MM.1S (cell line): ENCODE data around the gene EFNA4.

Experiments used
- DNase-seq: peaks from one replicate; pipeline ENCODE4 v3.0.0-alpha.2; 2015
- H2AFZ ChIP-seq: fragments of 300-600 bp; sonication (generic); 2 replicates; pipeline ENCODE4 v1.6.0; 2016; ENCODE audit warnings: antibody characterized with exemption, low read length
- H3F3A ChIP-seq: fragments of 300-600 bp; sonication (generic); 2 replicates; pipeline ENCODE4 v1.6.1; 2016; ENCODE audit warnings: mild to moderate bottlenecking, antibody characterized with exemption, low read length, moderate library complexity, mixed read lengths; ENCODE audit not compliant: insufficient read depth
- H3K27ac ChIP-seq: fragments of 300-600 bp; sonication (generic); 2 replicates; pipeline ENCODE4 v1.5.1; 2016; ENCODE audit warnings: mild to moderate bottlenecking, low read length
- H3K27me3 ChIP-seq: fragments of 300-600 bp; sonication (generic); replicated peaks from 2 replicates; pipeline ENCODE4 v1.6.0; 2016; ENCODE audit warnings: low read length; ENCODE audit not compliant: insufficient read depth
- H3K36me3 ChIP-seq: fragments of 300-600 bp; sonication (generic); replicated peaks from 2 replicates; pipeline ENCODE4 v1.6.1; 2016; ENCODE audit warnings: mild to moderate bottlenecking, low read length, mixed read lengths; ENCODE audit not compliant: insufficient read depth
- H3K4me1 ChIP-seq: fragments of 300-600 bp; sonication (generic); 2 replicates; pipeline ENCODE4 v1.6.1; 2016; ENCODE audit warnings: low read length, mixed read lengths
- H3K4me2 ChIP-seq: fragments of 300-600 bp; sonication (generic); 2 replicates; pipeline ENCODE4 v1.6.0; 2016; ENCODE audit warnings: low read depth, low read length
- H3K4me3 ChIP-seq: fragments of 300-600 bp; sonication (generic); 2 replicates; pipeline ENCODE4 v1.5.1; 2016; ENCODE audit warnings: low read length, mixed read lengths
- H3K79me2 ChIP-seq: fragments of 300-600 bp; sonication (generic); 2 replicates; pipeline ENCODE4 v1.6.1; 2016; ENCODE audit warnings: mixed run types, low read length, mixed read lengths
- H3K9ac ChIP-seq: fragments of 300-600 bp; sonication (generic); 2 replicates; pipeline ENCODE4 v1.6.1; 2016; ENCODE audit warnings: low read length, mixed read lengths
- H3K9me2 ChIP-seq: fragments of 300-600 bp; sonication (generic); replicated peaks from 2 replicates; pipeline ENCODE4 v1.6.1; 2016; ENCODE audit warnings: mild to moderate bottlenecking, low read length, mixed read lengths; ENCODE audit not compliant: insufficient read depth
- H3K9me3 ChIP-seq: fragments of 300-600 bp; sonication (generic); replicated peaks from 2 replicates; pipeline ENCODE4 v1.6.1; 2016; ENCODE audit warnings: mild to moderate bottlenecking, low read length, mixed read lengths; ENCODE audit not compliant: insufficient read depth
- H4K20me1 ChIP-seq: fragments of 300-600 bp; sonication (generic); 2 replicates; pipeline ENCODE4 v1.6.1; 2016; ENCODE audit warnings: mild to moderate bottlenecking, low read length, moderate library complexity, mixed read lengths; ENCODE audit not compliant: insufficient read depth
- EZH2 ChIP-seq: fragments of 300-600 bp; sonication (generic); optimal IDR thresholded peaks from 2 replicates; pipeline ENCODE3; 2017; ENCODE audit warnings: low read depth, mild to moderate bottlenecking, antibody characterized with exemption, low read length, mixed read lengths
- EZH2phosphoT487 ChIP-seq: fragments of 300-600 bp; sonication (generic); IDR thresholded peaks from 2 replicates; pipeline ENCODE4 v1.6.1; 2018; ENCODE audit warnings: antibody characterized with exemption, low read length
- TF ChIP-seq, protein P1 (sequence below): fragments of 300-600 bp; sonication (generic); IDR thresholded peaks from 2 replicates; pipeline ENCODE4 v1.5.1; 2016; ENCODE audit warnings: antibody characterized with exemption, low read length, mixed read lengths

The EFNA4 gene

DNA sequence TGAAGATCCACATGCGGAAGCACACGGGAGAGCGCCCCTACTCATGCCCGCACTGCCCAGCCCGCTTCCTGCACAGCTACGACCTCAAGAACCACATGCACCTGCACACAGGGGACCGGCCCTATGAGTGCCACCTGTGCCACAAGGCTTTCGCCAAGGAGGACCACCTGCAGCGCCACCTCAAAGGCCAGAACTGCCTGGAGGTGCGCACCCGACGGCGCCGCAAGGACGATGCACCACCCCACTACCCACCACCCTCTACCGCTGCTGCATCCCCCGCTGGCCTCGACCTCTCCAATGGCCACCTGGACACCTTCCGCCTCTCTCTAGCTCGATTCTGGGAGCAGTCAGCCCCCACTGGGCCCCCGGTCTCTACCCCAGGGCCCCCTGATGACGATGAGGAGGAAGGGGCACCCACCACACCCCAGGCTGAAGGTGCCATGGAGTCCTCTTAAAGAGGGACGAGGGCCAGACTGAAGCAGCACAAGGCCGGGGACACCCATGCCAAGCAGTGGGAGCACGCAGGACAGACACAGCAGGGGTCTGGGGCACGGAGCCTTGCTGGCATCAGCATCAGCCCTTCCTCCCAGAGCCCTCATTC lies 47.2 kb upstream of the EFNA4 start:
- no peaks in the 10 kb centered on the region; the same call in 1 of the 2 replicates for H3K36me3 ChIP-seq
- H3F3A ChIP-seq = peaks cover 38% of the 10 kb centered on the region
- TF ChIP-seq, protein P1, sequence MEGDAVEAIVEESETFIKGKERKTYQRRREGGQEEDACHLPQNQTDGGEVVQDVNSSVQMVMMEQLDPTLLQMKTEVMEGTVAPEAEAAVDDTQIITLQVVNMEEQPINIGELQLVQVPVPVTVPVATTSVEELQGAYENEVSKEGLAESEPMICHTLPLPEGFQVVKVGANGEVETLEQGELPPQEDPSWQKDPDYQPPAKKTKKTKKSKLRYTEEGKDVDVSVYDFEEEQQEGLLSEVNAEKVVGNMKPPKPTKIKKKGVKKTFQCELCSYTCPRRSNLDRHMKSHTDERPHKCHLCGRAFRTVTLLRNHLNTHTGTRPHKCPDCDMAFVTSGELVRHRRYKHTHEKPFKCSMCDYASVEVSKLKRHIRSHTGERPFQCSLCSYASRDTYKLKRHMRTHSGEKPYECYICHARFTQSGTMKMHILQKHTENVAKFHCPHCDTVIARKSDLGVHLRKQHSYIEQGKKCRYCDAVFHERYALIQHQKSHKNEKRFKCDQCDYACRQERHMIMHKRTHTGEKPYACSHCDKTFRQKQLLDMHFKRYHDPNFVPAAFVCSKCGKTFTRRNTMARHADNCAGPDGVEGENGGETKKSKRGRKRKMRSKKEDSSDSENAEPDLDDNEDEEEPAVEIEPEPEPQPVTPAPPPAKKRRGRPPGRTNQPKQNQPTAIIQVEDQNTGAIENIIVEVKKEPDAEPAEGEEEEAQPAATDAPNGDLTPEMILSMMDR = peak; percentile 32
- no peak for TF ChIP-seq EZH2phosphoT487
- no peaks in the 10 kb centered on the region for H3K27me3 ChIP-seq
- no peaks in the 10 kb centered on the region for H3K9me3 ChIP-seq
- no peaks in the 10 kb centered on the region for H4K20me1 ChIP-seq
- peak; percentile 93 for DNase-seq
- no peak overlapping the region for H3K4me3 ChIP-seq
- H3K27ac ChIP-seq = peak overlapping the region; percentile 74
- peak overlapping the region; percentile 75; the same call in 1 of the 2 replicates for H3K4me2 ChIP-seq
- H2AFZ ChIP-seq = no peak overlapping the region
- peaks cover 12% of the 10 kb centered on the region for H3K79me2 ChIP-seq
- peaks cover 30% of the 10 kb centered on the region for H3K4me1 ChIP-seq
- peak overlapping the region; percentile 42; the same call in 1 of the 2 replicates for H3K9ac ChIP-seq
- H3K9me2 ChIP-seq = no peaks in the 10 kb centered on the region

DNA sequence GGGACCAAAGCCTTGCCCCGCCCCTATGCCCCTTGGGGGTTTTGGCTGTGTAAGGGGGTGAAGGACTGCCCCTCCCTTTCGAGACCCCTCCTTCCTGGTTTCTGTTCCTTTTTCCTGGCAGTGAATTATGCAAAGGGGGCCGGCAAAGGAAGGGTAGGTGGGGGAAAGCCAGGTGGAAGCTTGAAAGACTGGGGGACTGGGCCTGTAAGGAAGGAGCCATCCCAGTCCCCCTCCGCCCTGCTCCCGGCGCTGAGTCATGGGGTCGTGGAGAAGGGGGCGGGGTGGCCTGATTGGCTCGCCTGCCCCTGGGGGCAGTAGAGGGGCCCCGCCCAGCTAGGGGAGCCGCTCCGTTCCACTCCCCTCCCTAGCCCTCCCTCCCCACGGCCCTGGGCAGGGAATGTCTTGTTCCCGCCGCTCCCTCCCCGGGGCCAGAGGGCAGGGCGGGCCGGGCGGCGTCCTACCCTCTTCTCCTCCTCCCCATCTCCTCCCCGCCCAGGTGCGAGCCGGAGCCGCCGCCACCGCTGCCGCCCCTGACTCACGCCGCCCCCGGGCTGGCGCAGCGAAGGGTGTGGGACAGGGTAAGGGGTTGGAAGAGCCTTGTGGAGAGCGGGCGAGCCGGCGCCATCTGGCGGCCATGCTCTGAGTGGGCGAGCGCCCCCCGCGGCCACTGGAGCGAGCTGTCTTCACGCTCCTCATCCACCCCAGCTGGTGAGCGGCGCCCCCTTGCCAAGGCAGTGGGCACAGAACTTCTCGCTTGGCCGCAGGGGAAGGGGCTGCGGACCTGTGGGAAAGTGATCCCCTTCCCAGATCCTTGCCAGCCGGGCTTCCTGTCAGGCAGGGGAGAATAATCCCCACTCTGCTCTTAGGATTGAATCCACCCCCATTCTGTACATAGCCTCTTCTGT lies 46.2 kb upstream of the EFNA4 start:
- TF ChIP-seq EZH2 = no peak
- TF ChIP-seq, protein P1 = peak; percentile 100
- H3K36me3 ChIP-seq = no peaks in the 10 kb centered on the region; the same call in 1 of the 2 replicates
- peak overlapping the region; percentile 75 for H3K4me2 ChIP-seq

DNA sequence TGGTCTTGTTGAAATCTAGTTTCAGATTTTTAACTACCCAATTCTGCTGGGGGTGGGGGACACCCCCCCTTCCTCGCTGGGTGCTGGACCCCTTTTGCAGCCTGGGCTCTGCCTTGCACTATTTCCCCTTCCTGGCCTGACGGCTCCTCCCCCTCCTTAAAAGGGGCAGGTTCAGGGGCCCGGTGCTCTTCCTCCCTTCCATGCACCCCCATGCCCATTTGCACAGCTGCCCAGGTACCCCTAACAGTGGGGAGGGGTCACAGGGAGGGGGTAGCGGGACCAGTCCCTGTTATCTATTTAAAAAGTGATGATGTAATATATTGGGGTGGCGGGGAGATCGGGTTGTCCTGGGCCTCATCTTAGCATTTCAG lies 45.6 kb upstream of the EFNA4 start:
- H3K79me2 ChIP-seq = peaks cover 4% of the 10 kb centered on the region; the same call in 1 of the 2 replicates
- no peaks in the 10 kb centered on the region for H3K9me2 ChIP-seq
- DNase-seq = no peak
- peak overlapping the region; percentile 74; the same call in 1 of the 2 replicates for H3K27ac ChIP-seq
- no peaks in the 10 kb centered on the region; the same call in 1 of the 2 replicates for H3K36me3 ChIP-seq
- peak overlapping the region; percentile 42; the same call in 1 of the 2 replicates for H3K9ac ChIP-seq
- no peak overlapping the region; the same call in 1 of the 2 replicates for H2AFZ ChIP-seq
- H3K9me3 ChIP-seq = no peaks in the 10 kb centered on the region
- TF ChIP-seq, protein P1 = no peak
- no peak for TF ChIP-seq EZH2phosphoT487
- TF ChIP-seq EZH2 = no peak
- H3K4me3 ChIP-seq = peak overlapping the region; percentile 53
- peaks cover 30% of the 10 kb centered on the region for H3K4me1 ChIP-seq
- H3K4me2 ChIP-seq = peak overlapping the region; percentile 75
- H3K27me3 ChIP-seq = no peaks in the 10 kb centered on the region
- H3F3A ChIP-seq = peaks cover 38% of the 10 kb centered on the region
- H4K20me1 ChIP-seq = no peaks in the 10 kb centered on the region

More for the DNA sequence above, 46.2 kb upstream of the EFNA4 start:
- H3F3A ChIP-seq = peaks cover 38% of the 10 kb centered on the region
- H3K4me3 ChIP-seq = peak overlapping the region; percentile 53
- no peaks in the 10 kb centered on the region for H3K9me3 ChIP-seq
- peak overlapping the region; percentile 49 for H2AFZ ChIP-seq
- no peaks in the 10 kb centered on the region for H3K9me2 ChIP-seq
- H3K4me1 ChIP-seq = peaks cover 30% of the 10 kb centered on the region
- H3K9ac ChIP-seq = peak overlapping the region; percentile 42; the same call in 1 of the 2 replicates
- DNase-seq = peak; percentile 87
- H3K27ac ChIP-seq = peak overlapping the region; percentile 74; the same call in 1 of the 2 replicates
- H4K20me1 ChIP-seq = no peaks in the 10 kb centered on the region
- H3K27me3 ChIP-seq = no peaks in the 10 kb centered on the region
- H3K79me2 ChIP-seq = peaks cover 7% of the 10 kb centered on the region; the same call in 1 of the 2 replicates
